ENCODE data around the gene SMIM41.

Gene SMIM41

GRCh38 chr12:52147367-52147963 is 68.0 kb downstream of the SMIM41 start:
- Mint-ChIP-seq H3K9me3 (no peaks in the 10 kb centered on the region), H3K36me3 (ENCODE audit: low read depth) (no peaks in the 10 kb centered on the region), H3K4me1 (ENCODE audit: low read depth) (peaks cover 6% of the 10 kb centered on the region), H3K27me3 (peaks cover 7% of the 10 kb centered on the region), H3K4me3 (no peak overlapping the region), H3K27ac (no peak overlapping the region)
- DNase-seq = no peak

GRCh38 chr12:52147964-52148463 is 68.5 kb downstream of the SMIM41 start:
- Mint-ChIP-seq H3K27me3 (peaks cover 11% of the 10 kb centered on the region), H3K27ac (no peak overlapping the region), H3K36me3 (ENCODE audit: low read depth) (no peaks in the 10 kb centered on the region), H3K4me1 (ENCODE audit: low read depth) (peaks cover 6% of the 10 kb centered on the region), H3K4me3 (no peak overlapping the region), H3K9me3 (no peaks in the 10 kb centered on the region)
- no peak for DNase-seq

DNA sequence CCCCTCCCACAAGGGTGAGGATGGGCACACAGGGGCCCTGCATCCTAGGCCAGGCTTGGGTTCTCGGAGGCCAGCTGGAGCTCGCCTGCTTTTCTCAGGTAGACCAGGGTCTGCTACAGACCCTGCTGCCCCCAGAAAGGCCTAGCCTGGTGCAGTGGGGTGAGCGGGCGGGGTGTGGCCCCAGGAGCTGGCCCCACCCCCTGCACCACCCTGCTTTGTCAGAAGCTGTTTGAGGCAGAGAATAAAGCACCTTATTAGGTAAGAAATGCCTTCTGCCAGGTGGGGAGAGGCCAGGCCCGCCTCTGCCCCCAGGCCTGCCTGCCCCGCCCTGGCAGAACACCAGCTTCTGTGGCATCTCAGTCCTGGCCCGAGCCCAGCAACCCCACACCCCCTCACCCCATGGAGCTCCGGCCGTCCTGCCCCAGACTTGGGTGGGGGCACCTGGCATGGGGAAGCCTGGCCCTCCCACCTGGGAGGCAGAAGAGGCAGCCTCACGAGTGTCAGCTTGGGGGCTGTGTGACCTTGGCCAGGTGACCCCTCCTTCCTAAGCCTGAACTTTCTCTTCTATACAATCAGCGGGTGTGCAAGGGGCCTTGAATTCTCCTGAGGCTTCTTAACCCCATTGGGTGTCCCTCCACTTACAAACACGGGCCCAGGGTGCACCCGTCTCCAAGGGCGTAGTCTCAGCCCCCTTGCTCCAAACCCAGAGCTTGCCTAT is 69.1 kb downstream of the SMIM41 start:
- Mint-ChIP-seq H3K27ac (no peak overlapping the region), H3K27me3 (peaks cover 11% of the 10 kb centered on the region), H3K4me3 (no peak overlapping the region), H3K36me3 (ENCODE audit: low read depth) (no peaks in the 10 kb centered on the region), H3K9me3 (no peaks in the 10 kb centered on the region), H3K4me1 (ENCODE audit: low read depth) (peaks cover 6% of the 10 kb centered on the region)
- no peak for DNase-seq

- Mint-ChIP-seq H3K27me3 (peaks cover 11% of the 10 kb centered on the region), H3K36me3 (ENCODE audit: low read depth) (no peaks in the 10 kb centered on the region), H3K4me3 (no peak overlapping the region), H3K4me1 (ENCODE audit: low read depth) (peaks cover 6% of the 10 kb centered on the region), H3K27ac (no peak overlapping the region), H3K9me3 (no peaks in the 10 kb centered on the region)
- DNase-seq = no peak
Measured at GRCh38 chr12:52149182-52149641, 69.7 kb downstream of the SMIM41 start.

DNA sequence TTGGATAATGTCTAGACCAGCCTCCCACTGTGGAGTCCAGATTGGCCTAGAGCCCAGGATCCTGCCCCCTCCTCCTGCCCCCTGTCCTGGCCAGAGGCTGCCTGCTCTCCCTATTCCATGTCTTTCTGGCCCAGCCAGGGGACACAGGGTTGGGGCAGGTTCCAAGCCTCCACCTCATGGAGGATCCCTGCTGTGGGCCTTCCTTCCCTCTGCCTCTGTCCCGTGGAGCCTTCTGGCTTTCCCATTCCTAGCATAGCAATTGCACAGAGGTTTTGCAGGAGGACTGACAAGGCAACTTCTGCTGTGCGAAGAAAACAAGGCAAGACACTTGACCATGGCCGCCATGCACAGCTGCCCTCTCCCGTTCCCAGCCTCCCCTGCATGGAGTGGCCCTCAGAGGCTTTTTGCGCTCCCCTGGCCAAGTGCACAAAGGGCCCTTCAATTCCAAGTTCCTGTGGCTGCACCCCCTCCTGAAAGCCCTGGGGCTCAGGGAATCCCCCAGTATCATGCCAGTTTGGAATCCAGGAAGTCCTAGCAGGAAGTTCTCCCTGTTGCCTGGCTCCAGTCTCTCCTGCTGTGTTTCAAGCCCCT is 70.2 kb downstream of the SMIM41 start:
- Mint-ChIP-seq H3K27me3 (peaks cover 11% of the 10 kb centered on the region), H3K36me3 (ENCODE audit: low read depth) (no peaks in the 10 kb centered on the region), H3K4me3 (no peak overlapping the region), H3K4me1 (ENCODE audit: low read depth) (peaks cover 6% of the 10 kb centered on the region), H3K27ac (no peak overlapping the region), H3K9me3 (no peaks in the 10 kb centered on the region)
- DNase-seq = no peak

- Mint-ChIP-seq H3K27ac (no peak overlapping the region), H3K27me3 (peaks cover 11% of the 10 kb centered on the region), H3K4me3 (no peak overlapping the region), H3K9me3 (no peaks in the 10 kb centered on the region), H3K4me1 (ENCODE audit: low read depth) (peaks cover 19% of the 10 kb centered on the region), H3K36me3 (ENCODE audit: low read depth) (no peaks in the 10 kb centered on the region)
- no peak for DNase-seq
Measured at GRCh38 chr12:52151153-52151836, 71.8 kb downstream of the SMIM41 start.

- Mint-ChIP-seq H3K4me3 (no peak overlapping the region), H3K4me1 (ENCODE audit: low read depth) (peaks cover 21% of the 10 kb centered on the region), H3K27me3 (peaks cover 11% of the 10 kb centered on the region), H3K27ac (no peak overlapping the region), H3K36me3 (ENCODE audit: low read depth) (no peaks in the 10 kb centered on the region), H3K9me3 (no peaks in the 10 kb centered on the region)
- peak; percentile 82 for DNase-seq
Measured at GRCh38 chr12:52151837-52152783, 72.6 kb downstream of the SMIM41 start.

DNA sequence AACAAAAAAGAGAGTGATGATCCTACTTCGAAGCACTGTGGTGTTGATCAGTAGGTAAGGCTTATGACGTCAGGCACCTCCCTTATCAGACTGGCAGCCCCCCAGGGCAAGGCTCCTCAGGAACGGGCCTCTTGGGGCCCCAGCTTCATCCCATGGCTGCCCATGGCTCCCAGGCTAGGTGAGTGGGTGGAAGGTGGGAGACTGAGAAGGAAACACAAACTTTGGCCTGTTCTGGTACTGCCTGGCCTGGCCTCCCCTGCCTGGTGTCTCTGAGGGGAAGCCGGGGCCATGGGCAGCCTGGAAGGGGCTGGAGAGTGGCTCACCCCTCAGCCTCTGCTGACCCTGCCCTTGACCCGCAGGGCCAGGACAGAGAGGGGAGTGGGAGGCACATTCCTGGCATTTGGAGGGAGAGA is 73.4 kb downstream of the SMIM41 start:
- Mint-ChIP-seq H3K9me3 (no peaks in the 10 kb centered on the region), H3K4me3 (no peak overlapping the region), H3K27ac (no peak overlapping the region)

GRCh38 chr12:52155048-52155868 is 75.8 kb downstream of the SMIM41 start:
- H3K36me3 Mint-ChIP-seq (ENCODE audit: low read depth) = no peaks in the 10 kb centered on the region
- H3K4me3 Mint-ChIP-seq = no peak overlapping the region
- H3K27ac Mint-ChIP-seq = no peak overlapping the region
- peaks cover 11% of the 10 kb centered on the region for H3K27me3 Mint-ChIP-seq
- DNase-seq = no peak
- H3K9me3 Mint-ChIP-seq = no peaks in the 10 kb centered on the region
- peaks cover 21% of the 10 kb centered on the region for H3K4me1 Mint-ChIP-seq (ENCODE audit: low read depth)

More for the DNA sequence above, 73.4 kb downstream of the SMIM41 start:
- H3K36me3 Mint-ChIP-seq (ENCODE audit: low read depth) = no peaks in the 10 kb centered on the region
- peaks cover 21% of the 10 kb centered on the region for H3K4me1 Mint-ChIP-seq (ENCODE audit: low read depth)
- peaks cover 11% of the 10 kb centered on the region for H3K27me3 Mint-ChIP-seq
- DNase-seq = no peak

GRCh38 chr12:52156311-52156710 is 76.8 kb downstream of the SMIM41 start:
- H3K36me3 Mint-ChIP-seq (ENCODE audit: low read depth) = no peaks in the 10 kb centered on the region
- no peak for DNase-seq
- no peaks in the 10 kb centered on the region for H3K9me3 Mint-ChIP-seq
- H3K27me3 Mint-ChIP-seq = peaks cover 9% of the 10 kb centered on the region
- H3K27ac Mint-ChIP-seq = no peak overlapping the region
- no peak overlapping the region for H3K4me3 Mint-ChIP-seq
- peaks cover 25% of the 10 kb centered on the region for H3K4me1 Mint-ChIP-seq (ENCODE audit: low read depth)

GRCh38 chr12:52156757-52157565 is 77.5 kb downstream of the SMIM41 start:
- peaks cover 25% of the 10 kb centered on the region for H3K4me1 Mint-ChIP-seq (ENCODE audit: low read depth)
- no peak overlapping the region for H3K4me3 Mint-ChIP-seq
- peaks cover 3% of the 10 kb centered on the region for H3K27me3 Mint-ChIP-seq
- H3K9me3 Mint-ChIP-seq = no peaks in the 10 kb centered on the region
- no peaks in the 10 kb centered on the region for H3K36me3 Mint-ChIP-seq (ENCODE audit: low read depth)
- peak; percentile 82 for DNase-seq
- H3K27ac Mint-ChIP-seq = no peak overlapping the region

DNA sequence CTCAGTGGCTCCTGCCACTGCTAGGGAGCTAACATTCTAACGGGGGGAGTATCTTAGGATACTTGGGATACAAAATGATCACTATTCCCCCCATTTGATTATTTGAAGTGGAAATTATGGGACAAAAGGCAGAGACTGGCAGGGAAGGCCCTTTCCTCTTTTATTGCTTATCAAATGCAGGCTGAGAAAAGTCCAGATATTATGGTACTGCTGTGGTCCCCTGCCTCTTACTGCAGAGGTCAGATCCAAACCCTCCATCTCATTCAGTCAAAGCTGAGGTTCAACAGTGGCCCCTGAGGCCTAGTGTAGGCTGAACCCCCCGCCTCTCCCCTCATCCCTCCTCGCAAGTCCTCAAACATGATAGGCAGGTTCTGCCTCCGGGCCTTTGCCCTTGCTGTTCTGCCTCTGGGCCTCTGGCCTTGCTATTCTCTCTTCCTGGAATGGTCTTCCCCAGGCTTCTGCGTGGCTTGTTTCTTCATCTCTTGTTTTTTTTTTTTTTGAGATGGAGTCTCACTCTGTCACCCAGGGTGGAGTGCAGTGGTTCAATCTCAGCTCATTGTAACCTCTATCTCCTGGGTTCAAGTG is 78.2 kb downstream of the SMIM41 start:
- no peak for DNase-seq
- Mint-ChIP-seq H3K4me3 (no peak overlapping the region), H3K27ac (no peak overlapping the region), H3K27me3 (peaks cover 2% of the 10 kb centered on the region), H3K36me3 (ENCODE audit: low read depth) (no peaks in the 10 kb centered on the region), H3K4me1 (ENCODE audit: low read depth) (peaks cover 29% of the 10 kb centered on the region), H3K9me3 (no peaks in the 10 kb centered on the region)
